Activated effector memory CD4-positive, alpha-beta T cell treated with Interleukin-2 at 50 U/mL for 16 hours (primary cell): ENCODE data around the gene KCTD8.

Experiments
- DNase-seq: peaks from one replicate; pipeline ENCODE4 v3.0.0-alpha.2; 2020

KCTD8 gene

DNA sequence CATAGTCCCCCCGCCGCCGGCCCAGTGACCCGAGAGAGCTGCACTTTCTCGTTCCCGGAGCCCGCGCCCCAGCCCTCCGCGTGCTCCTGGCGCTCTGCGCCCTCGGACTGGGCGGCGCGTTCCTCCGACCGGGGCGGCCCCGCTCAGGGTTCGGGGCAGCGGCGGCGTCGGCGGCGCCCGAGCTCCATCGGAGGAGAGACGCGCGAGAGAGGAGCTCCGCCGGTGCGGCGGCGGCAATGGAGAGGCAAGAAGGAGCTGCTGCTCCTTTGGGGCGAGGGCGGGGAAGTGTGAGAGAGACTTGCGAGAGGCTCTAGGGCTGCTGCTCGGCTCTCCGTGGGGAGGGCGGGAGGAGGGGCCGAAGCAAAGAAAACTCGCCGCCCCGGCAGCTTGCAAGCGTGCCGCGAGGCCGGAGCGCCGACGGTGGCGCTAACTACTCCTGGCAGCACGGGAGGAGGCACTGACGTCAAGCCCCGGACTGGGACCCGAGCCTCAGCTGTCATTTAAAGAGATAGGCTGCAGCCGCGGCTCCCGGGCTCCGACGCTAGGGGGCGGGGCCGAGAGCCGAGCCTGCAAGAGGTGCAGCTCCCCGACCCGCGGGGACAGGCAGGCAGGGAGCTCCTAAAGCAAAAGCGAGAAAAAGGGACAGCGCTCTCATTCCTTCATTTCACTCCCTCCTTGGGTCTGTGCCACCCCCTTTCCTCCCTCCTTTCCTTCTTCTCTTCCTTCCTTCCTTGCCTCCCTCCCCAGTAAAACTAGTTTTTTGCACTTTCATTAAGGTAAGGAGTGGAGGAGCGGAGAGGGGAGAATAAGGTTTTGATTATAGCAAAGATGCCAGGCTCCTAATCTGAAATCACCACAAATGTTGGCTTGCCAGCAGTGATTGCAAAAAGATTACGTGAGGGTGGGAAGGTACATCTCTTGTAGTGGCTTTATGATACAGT is at the start of gene KCTD8:
Gene KCTD8 (minus strand): TSS at position 289 of the 941 bp plus-strand sequence.
- DNase-seq, result no peak

DNA sequence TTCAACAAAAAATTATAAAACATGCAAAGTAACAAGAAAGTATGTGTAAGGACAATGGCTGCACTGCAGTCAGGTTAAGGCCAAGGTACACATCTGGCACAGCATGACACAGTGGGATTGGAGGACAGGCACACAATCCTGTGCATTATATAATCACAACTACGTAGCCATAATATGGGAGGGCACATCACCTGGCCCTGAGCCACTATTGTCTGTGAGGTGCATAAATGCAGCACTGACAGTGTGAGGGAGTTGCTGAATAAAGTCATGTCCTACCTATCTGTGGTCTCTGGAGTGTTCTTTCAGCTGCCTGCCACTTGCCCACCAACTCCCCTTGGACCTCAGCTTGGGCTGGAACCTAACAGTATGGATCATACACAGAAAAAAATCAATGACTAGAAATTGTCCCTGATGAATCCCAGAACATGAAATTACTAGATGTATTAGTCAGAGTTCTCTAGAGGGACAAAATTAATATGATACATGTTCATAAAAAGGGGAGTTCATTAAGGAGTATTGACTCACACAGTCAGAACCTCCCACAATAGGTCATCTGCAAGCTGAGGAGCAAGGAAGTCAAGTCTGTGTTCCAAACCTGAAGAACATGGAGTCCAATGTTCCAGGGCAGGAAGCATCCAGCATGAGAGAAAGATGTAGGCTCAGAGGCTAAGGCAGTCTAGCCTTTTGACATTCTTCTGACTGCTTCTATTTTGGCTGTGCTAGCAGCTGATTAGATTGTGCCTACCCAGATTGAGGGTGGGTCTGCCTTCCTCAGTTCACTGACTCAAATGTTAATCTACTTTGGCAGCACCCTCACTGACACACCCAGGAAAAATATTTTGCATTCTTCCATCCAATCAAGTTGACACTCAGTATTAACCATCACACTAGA is 46.4 kb upstream of the KCTD8 start:
- no peak for DNase-seq

DNA sequence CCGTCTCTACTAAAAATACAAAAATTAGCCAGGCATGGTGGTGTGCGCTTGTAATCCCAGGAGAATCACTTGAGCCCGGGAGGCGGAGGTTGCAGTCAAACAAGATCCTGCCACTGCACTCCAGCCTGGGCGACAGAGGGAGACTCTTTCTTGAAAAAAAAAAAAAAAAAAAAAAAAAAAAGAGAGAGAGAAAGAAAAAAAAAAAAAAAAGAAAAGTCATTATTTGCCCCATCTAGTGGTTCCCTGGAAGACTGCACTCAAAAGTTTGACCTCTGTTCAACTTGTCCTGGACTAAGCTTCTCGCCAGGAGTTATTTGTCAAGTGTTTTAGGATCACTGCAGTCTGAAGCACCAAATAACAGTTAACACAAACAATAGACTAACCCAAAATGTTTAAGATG is 45.3 kb upstream of the KCTD8 start:
- DNase-seq, result no peak

DNA sequence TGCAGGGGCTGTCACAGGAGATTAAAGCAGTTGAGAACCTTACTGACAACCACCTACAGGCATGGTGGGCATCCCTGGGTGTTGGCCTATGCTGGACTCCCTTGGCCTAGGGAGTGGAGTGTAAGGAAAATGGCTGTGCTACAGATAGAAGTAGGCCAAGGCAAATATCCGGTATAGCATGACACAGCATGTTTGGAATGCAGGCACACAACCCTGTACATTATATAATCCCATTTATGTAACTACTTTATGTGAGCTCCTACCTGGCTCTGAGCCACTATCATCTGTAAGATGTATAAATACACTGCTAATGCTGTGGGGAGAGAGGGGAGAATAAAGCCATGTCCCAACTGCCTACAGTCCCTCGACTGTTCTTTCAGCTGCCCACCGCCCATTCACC is 38.7 kb upstream of the KCTD8 start:
- DNase-seq, result no peak

DNA sequence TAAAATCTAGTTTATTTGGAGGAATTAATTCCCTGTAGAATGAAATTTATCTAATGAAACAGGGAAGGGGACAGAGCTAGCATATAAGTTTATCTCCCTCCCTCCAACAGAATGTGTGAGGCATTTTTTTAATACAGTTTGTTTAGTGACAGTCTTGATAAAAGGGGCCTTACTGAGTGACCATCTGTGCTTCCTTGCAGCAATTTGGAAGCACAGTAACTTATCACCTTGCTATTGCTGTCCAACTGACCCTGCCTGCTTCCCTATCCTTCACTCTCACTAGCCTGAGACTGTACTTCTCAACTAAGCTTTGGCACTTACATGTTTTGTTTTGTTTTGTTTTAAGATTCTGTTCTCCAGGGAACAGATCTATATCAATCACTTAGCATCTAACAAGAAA is 31.1 kb upstream of the KCTD8 start:
- DNase-seq, result no peak

DNA sequence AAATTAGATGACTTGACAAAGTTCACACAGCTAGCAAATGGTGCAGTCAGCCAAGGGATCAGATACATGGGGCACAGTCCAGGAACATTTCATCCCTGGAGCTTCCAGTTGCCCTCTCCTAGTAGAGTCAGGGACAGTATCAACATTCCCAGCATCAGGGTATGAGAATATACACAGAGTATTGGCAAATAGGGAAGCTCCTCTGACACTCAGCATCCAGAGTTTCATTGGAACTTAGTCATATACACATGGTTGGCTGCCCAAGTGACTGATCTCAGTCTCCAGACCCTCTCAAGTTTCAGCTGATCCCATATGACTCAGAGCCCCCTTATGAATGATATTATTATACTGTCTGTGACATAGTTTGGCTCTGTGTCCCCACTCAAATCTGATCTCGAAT is 13.7 kb upstream of the KCTD8 start:
- no peak for DNase-seq

DNA sequence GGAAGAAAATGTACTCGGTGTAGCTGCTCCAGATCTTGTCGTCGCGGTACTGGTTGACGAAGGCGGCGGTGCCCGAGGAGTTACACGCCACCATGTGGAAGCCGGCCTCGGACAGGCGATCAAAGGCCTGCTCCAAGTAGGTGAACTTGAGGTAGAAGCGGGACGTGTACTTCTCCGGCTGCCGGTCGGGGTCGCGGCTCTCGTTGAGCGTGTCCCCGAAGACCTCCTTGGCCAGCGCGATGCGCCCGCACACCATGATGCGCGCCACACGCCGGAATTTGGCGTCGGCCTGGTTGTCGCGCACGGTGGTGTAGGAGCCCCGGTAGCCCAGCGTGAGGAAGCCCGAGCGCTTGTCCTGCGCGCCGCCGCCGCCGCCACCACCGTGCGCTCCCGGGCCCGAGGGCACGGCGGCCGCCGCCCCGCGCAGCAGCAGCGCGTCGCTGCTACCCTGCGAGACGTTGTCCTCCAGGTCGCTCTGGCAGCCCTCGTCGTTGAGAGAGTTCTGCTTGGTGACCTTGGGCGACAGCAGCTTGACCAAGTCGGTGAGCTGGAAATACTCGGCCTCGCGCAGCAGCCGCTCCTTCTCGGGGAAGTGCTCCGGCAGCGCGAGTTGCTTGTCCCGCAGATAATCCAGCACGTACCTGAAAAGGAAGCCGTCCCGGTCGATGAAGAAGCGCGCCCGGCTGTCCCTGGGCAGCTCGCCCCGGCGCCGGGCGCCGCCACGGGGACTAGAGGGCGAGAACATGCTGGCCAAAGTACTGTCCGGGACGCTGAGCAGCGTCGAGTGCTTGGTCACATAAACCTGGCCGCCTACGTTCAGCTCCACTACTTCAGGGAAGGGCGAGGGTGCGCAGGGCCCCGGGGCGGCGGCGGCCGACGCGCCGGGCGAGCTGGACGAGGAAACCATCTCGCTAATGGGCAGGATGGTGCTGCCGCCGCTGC is 775 bp downstream of the KCTD8 start:
- no peak for DNase-seq

DNA sequence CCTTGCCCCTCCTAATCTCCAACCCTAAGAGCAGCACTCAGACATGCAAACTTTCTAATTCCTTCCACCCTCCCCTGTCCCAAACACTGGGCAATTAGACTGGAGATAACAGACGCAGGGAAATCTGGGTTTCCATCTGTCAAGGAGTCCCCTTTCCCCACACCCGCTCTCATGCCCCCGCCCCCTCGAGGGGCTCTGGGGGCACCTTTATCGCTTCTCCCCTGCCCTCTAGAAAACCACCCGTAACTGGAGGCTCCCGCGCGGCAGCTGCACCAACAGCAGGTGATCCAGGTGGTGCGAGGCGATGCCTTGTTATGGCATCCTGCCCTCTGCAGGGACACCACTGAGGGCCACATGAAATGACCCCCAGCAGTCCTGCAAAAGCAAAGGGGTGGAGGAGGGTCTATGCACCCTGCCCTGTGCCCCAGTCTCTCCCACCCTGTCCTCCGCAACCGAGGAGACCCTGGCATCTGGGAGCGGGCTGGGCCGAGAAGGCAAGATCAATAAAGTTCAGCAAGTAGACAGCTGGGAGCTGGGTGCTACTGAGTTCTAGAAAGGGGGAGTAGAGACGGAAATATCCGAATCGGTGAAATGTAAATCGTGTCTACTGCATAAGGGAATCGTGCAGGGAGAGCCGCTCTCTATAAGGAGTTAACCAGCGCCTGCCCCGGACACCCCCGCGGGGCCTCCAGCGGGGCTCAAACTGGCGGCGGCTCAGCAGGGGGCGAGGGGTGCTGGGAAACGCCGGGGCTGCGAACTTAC is 1.6 kb downstream of the KCTD8 start:
- no peak for DNase-seq

DNA sequence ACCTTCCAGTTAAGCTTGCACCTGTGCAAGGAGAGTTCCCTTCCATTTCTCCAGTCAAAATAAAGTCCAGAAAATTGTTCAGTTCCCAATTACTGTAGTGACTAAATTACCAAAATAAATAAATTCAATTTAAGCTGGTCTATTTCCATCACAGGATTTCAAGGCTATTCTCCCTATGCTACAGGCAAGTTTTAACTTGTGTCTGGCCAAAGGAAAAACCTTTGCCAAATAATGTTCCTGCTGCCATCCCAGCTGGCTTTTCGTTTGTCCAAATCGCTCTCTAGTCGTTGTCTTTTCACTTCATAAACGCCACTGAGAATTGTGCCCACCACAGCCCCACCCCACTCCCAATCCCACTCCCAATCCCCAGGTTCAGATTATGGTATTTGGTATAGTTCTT is 2.4 kb downstream of the KCTD8 start:
- DNase-seq, result no peak

DNA sequence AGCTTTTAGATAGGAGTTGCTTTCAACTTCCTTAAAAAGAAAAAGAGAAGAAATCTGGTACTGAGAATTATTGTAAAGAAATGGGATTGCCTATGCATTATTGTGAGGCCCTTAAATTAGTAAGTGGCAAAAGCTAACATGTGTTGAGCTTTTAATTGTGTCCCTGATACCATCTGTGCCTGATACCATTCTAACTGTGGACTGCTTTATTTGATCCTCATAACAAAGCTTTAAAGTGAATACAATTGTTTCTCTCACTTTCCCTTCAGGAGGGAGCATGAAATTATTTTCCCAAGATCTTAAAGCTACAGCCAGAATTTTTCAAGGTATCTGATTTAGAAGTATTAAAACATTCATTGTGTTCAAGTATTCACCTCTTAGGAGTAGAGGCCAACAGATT is 9.9 kb downstream of the KCTD8 start:
- no peak for DNase-seq

DNA sequence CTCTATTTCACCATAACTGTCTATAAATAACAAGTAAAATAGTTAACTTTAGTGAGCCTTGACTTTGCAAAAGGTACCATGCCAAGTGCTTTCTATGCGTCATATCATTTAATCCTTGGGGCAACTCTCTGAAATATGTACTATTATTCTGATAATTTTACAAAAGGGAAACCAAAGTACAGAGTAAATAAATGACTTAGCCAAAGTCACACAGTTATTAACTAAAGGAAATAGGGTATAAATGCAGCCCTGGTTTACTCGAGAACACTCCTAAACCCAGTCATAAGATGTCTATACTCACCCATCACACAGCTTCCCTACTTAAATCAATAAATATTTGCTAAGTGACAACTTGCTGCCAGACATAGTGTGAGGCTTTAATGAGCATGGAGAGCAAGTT is 14.4 kb downstream of the KCTD8 start:
- no peak for DNase-seq

DNA sequence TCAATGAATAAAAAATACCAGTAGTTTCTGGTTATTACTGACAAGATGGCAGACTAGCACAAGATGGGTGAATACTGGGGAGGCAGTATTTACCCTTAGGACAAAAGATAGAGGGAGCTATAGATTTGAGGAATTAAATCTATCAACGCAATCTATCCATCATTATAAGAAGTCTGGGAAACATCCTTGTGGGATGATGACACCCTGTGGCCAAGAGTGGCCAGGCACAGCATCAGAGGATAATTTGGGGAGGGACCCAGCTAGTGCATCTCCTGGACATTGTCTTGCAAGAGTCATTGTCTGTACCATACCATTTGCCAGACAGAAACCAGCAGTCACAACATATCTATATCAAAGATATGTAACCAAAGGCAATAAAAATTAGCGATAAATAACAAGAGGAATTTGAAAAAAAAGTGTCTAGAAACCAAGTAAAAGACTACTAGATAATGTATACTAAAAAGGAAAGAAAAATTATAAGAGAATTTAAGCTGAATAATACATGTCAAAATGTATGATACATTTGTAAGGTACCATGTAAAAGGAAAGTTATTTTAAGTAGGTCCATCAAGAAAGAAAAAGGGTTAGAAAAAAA is 22.9 kb downstream of the KCTD8 start:
- DNase-seq, result no peak

DNA sequence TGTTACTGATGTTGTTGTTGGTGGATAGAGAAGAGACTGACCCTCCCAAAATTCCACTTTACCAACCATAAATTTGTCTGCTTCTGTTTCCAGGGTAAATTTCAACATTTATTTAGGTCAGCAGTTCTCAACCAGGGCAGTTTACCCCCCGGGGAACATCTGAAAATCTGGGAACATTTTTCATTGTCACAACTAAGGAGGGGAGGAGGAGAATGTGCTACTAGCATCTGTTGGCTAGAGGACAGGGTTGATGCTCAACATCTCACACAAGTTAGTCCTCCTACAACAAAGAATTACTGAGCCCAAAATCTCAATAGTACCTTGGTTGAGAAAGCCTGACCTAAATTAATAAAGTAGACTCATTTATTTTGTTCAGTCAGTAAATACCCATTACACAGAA is 25.7 kb downstream of the KCTD8 start:
- no peak for DNase-seq

DNA sequence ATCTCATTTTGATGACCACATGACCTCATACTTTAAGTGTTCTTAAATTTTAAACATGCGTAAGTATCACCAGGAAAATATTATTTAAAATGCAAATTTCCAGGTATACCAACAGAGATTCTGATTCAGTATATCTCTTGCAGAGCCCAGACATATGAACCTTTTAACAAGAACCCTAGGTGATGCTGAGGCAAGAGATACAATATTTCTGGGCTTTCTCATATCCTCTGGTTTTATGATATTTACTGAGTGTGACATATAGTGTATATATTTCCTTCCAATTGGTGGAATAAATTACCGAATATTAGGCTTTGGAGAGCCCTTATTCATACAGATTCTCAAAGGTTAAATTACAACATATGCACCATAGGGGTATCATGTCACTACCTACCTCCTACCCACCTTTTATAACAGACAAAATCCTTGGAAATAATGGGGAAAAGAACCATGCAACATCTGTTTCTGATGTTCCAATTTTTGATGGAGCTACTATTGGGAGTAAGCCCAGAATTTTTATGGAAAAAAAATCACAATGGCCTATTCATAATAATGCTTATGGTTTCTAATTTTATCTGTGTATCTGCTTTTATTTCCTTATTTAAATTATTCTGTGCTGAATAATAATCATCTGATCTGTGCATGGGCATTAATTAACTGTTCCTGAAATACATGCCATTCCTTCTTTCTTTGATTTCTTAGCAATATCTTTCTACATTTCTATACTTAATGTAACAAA is 27.1 kb downstream of the KCTD8 start:
- DNase-seq, result no peak

DNA sequence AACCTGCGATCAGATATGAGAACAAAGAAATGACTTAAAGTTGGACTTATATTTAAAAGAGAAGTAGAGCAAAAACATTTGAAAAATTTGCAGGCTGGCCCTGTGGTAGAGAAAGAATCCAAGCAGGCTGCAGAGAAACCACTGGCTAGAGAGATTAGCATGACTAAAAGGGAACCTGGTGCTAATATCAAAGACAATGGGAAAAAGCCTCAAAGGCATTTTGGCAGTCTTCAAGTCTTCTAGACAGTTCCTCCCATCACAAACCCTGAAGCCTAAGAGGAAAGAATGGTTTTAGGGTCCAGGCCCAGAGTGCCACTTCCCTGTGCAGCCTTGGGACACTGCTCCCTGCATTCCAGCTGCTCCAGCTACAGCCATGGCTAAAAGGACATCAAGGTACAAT is 33.4 kb downstream of the KCTD8 start:
- no peak for DNase-seq

DNA sequence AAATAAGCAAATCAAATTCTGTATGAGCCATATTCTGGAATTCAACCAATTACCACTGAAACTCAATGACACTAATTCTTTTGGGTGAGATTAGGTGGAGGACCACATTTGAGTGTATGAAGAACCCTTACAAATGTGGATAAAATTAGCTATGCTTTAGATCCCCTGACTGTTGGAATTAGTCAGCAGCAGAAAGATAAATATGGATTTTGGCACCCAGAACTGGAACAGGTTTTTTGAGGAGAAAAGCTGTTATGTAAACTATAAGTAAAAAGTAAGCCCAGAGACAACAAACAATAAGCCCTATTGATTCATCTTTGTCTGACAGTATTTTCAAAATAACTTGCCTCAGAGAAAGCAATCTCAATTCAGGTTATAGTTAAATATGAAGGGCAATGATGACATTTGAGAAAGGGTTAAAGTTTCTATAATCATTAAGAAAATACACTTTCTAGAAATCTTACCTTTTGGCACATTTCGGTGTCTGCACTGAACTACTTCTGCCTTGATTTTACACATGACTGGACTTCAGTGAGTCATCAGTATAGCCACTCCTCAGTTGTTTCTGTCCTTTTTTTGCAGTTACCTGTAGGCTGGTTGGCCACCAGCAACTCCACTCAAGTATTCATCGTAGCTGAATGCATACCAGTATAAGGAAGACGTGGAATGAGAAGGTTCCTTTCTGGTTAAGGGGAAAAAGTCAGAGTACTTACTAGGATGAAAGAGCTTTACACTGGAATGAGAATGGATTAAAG is 80.0 kb downstream of the KCTD8 start:
- DNase-seq, result no peak

DNA sequence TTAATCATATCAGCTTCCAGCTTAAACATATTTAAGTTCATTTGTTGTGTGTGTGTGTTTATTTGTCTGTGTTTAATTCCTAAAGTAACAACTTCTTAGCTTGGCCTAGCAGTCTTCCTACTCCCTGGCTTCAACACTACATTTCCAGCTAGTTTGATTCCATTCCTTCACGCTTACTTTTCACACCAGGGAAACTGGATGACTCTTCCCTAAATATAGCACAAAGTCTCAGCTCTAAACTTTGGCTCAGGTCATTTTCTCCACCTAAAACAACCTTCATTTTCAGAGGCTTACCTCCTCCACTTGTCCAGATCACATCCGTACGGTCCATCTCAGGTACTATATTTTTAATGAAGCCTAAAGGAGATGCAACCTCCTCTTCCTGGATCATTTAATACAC is 94.4 kb downstream of the KCTD8 start:
- no peak for DNase-seq

DNA sequence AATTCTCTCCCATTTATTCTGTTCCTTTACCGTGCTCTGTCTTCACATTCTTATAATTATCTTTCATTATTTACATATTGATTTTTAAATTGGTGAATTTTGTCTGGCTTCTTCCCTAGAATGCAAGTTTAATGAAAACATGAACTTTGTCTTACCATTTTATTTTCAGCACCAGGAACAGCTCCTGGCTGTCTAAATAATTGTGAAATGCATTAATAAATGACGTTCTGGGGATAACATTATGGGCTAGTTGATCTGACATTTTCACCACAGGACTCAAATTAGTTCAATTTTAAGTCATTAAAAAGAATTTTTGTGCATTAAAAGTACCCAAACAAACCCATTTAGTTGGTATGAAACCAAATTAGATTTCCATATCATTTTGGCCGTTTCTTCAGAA is 97.5 kb downstream of the KCTD8 start:
- no peak for DNase-seq

DNA sequence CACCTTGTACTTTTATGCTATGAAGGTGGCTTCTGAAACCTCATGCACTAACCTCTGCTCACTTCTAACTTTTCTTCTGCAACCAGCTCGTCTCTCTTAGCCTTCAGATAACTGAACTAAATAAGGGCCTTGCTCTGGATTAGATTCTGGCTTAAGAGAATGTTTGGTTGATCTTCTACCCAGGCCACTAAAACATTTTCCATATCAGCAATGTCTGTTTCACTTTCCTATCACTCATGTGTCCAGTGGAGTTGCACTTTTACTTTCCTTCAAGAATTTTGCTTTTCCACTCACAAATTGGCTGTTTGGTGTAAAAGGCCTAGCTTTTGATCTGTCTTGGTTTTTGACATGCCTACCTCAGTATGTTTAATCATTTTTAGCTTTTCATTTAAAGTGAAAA is 105.8 kb downstream of the KCTD8 start:
- no peak for DNase-seq

DNA sequence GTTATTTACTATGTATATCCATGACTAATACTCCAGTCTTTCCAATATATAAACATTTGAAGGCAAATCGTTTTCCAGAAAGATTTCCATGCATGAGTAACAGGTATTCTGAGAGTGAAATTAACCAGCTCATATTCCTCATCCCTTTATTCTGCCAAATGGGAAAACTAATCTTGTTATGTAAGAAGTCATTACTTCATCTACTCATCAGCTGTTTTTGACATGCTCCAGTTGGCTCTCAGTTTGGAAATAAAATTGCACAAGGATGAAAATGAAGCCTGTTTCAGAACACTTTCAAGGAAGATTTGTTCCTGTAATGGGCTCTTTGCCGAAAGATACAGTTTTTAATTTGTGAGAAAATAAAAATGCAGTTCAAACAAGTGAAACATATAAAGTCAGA is 121.9 kb downstream of the KCTD8 start:
- DNase-seq, result no peak
